HG02678 (cell line): ENCODE data around the gene ASCL4.

Experiments used
- ATAC-seq: cut with Tn5 transposase; IDR thresholded peaks from one replicate; pipeline ENCODE4 v1.9.1; 2021; ENCODE audit warnings: mild to moderate bottlenecking, moderate library complexity; ENCODE audit not compliant: unreplicated experiment

The ASCL4 gene

GRCh38 chr12:107778383-107779025 is 4.0 kb downstream of the ASCL4 start:
- ATAC-seq = no peak

GRCh38 chr12:107779077-107779831 is 4.8 kb downstream of the ASCL4 start:
- ATAC-seq = peak; percentile 74

- no peak for ATAC-seq
Measured at GRCh38 chr12:107780298-107780697, 5.8 kb downstream of the ASCL4 start.

- no peak for ATAC-seq
Measured at GRCh38 chr12:107782067-107782466, 7.6 kb downstream of the ASCL4 start.

- ATAC-seq = peak; percentile 59
Measured at GRCh38 chr12:107783406-107784376, 9.2 kb downstream of the ASCL4 start.

GRCh38 chr12:107788281-107788680 is 13.8 kb downstream of the ASCL4 start:
- no peak for ATAC-seq

- ATAC-seq = no peak
Measured at GRCh38 chr12:107788690-107789458, 14.4 kb downstream of the ASCL4 start.

- no peak for ATAC-seq
Measured at GRCh38 chr12:107791465-107792089, 17.1 kb downstream of the ASCL4 start.

- ATAC-seq = no peak
Measured at GRCh38 chr12:107794451-107794850, 19.9 kb downstream of the ASCL4 start.

GRCh38 chr12:107798580-107798979 is 24.1 kb downstream of the ASCL4 start:
- ATAC-seq = no peak

- no peak for ATAC-seq
Measured at GRCh38 chr12:107801150-107801549, 26.6 kb downstream of the ASCL4 start.

- no peak for ATAC-seq
Measured at GRCh38 chr12:107803092-107803491, 28.6 kb downstream of the ASCL4 start.

- no peak for ATAC-seq
Measured at GRCh38 chr12:107805488-107806180, 31.1 kb downstream of the ASCL4 start.

GRCh38 chr12:107807471-107808150 is 33.1 kb downstream of the ASCL4 start:
- no peak for ATAC-seq

GRCh38 chr12:107817250-107817649 is 42.7 kb downstream of the ASCL4 start:
- ATAC-seq = no peak

- no peak for ATAC-seq
Measured at GRCh38 chr12:107818984-107819383, 44.5 kb downstream of the ASCL4 start.

GRCh38 chr12:107822356-107822755 is 47.9 kb downstream of the ASCL4 start:
- no peak for ATAC-seq
